DND-41 (cell line): ENCODE data around the gene FAM229A.
A peak's percentile ranks its signal among the peaks of the same experiment; 100 is the strongest.

ENCODE experiments used
- ATAC-seq: fragments of 200-7000 bp; cut with Tn5 transposase; 3 replicates; pipeline ENCODE4 v1.9.1; 2021; ENCODE audit warnings: low read depth; ENCODE audit not compliant: insufficient read depth
- DNase-seq: peaks from one replicate; pipeline ENCODE4 v3.0.0-alpha.2; 2020
- H2AFZ ChIP-seq: 2 replicates; pipeline ENCODE4 v1.6.0; 2012; ENCODE audit warnings: low read depth, low read length
- H3K27ac ChIP-seq: 2 replicates; pipeline ENCODE4 v1.5.1; 2012; ENCODE audit warnings: low read length, inconsistent platforms
- H3K27me3 ChIP-seq: fragments of 200-600 bp; sonication (generic); 2 replicates; pipeline ENCODE4 v1.6.0; 2012; ENCODE audit warnings: low read length, mild to moderate bottlenecking, inconsistent platforms; ENCODE audit not compliant: insufficient read depth, poor library complexity
- H3K36me3 ChIP-seq: 2 replicates; pipeline ENCODE4 v1.5.1; 2012; ENCODE audit warnings: low read length, inconsistent platforms; ENCODE audit not compliant: insufficient read depth
- H3K4me1 ChIP-seq: 2 replicates; pipeline ENCODE4 v1.5.1; 2012; ENCODE audit warnings: mild to moderate bottlenecking, low read length; ENCODE audit not compliant: insufficient read depth
- H3K4me2 ChIP-seq: 2 replicates; pipeline ENCODE4 v1.6.0; 2012; ENCODE audit warnings: mild to moderate bottlenecking, moderate library complexity, low read length, inconsistent platforms; ENCODE audit not compliant: insufficient read depth
- H3K4me3 ChIP-seq, 2 experiments: fragments of 200-600 bp in 1 of 2; shearing (Covaris generic) in 1 of 2; 2 replicates each; pipeline ENCODE4 v1.5.1; 2012 to 2016; ENCODE audit warnings: inconsistent platforms in 2 of 2, low read length in 2 of 2, mild to moderate bottlenecking in 2 of 2, low read depth in 1 of 2, moderate library complexity in 1 of 2
- H3K79me2 ChIP-seq: 2 replicates; pipeline ENCODE4 v1.6.0; 2012; ENCODE audit warnings: low read length, inconsistent platforms; ENCODE audit not compliant: insufficient read depth
- H3K9ac ChIP-seq: 2 replicates; pipeline ENCODE4 v1.6.0; 2012; ENCODE audit warnings: low read depth, mild to moderate bottlenecking, inconsistent platforms, low read length, moderate library complexity
- H3K9me3 ChIP-seq: 2 replicates; pipeline ENCODE4 v1.5.1; 2012; ENCODE audit warnings: low read length, moderate library complexity, mild to moderate bottlenecking, inconsistent platforms; ENCODE audit not compliant: insufficient read depth, severe bottlenecking
- H4K20me1 ChIP-seq: 2 replicates; pipeline ENCODE4 v1.6.0; 2012; ENCODE audit warnings: low read length; ENCODE audit not compliant: insufficient read depth
- CTCF ChIP-seq: IDR thresholded peaks from 2 replicates; pipeline ENCODE4 v1.5.1; 2012; ENCODE audit warnings: borderline replicate concordance, low read length, moderate library complexity, mild to moderate bottlenecking; ENCODE audit not compliant: poor library complexity, severe bottlenecking; ENCODE audit errors: extremely low read depth
- EZH2 ChIP-seq: IDR thresholded peaks from 3 replicates; pipeline ENCODE4 v1.6.1; 2012; ENCODE audit warnings: borderline replicate concordance, low read depth, mild to moderate bottlenecking, moderate library complexity, low read length, inconsistent platforms; ENCODE audit not compliant: severe bottlenecking

FAM229A gene

GRCh38 chr1:32333251-32333963, 28.9 kb downstream of the FAM229A start:
- no peak for DNase-seq
- H3K9me3 ChIP-seq: no peaks in the 10 kb centered on the region
- peak overlapping the region; percentile 83 for H3K9ac ChIP-seq
- H4K20me1 ChIP-seq: peaks cover 67% of the 10 kb centered on the region
- peaks cover 39% of the 10 kb centered on the region for H3K4me1 ChIP-seq
- peaks cover 46% of the 10 kb centered on the region for H3K79me2 ChIP-seq
- ATAC-seq: no peak
- peak overlapping the region; percentile 31 for H3K27ac ChIP-seq
- TF ChIP-seq CTCF (no peak), EZH2 (no peak)
- peak overlapping the region; percentile 94 for H3K4me2 ChIP-seq
- H3K4me3 ChIP-seq: peak overlapping the region in 1 of 2 experiments; percentile 88; a peak in 1 of 4 replicates
- H2AFZ ChIP-seq: no peak overlapping the region
- H3K27me3 ChIP-seq: no peaks in the 10 kb centered on the region
- H3K36me3 ChIP-seq: peaks cover 67% of the 10 kb centered on the region

GRCh38 chr1:32332290-32333079, 29.8 kb downstream of the FAM229A start:
- Histone ChIP-seq H3K4me2 (peak overlapping the region; percentile 94; the same call in 1 of the 2 replicates), H3K36me3 (peaks cover 76% of the 10 kb centered on the region), H4K20me1 (peaks cover 60% of the 10 kb centered on the region), H3K9me3 (no peaks in the 10 kb centered on the region), H3K79me2 (peaks cover 46% of the 10 kb centered on the region), H3K27me3 (no peaks in the 10 kb centered on the region), H3K27ac (0 out of 2 replicates have a peak overlapping the region, but pooled peaks have one; percentile 23), H2AFZ (no peak overlapping the region), H3K4me3 (no peak overlapping the region), H3K9ac (no peak overlapping the region; the same call in 1 of the 2 replicates), H3K4me1 (peaks cover 35% of the 10 kb centered on the region)
- ATAC-seq (no peak), DNase-seq (peak; percentile 20)
- TF ChIP-seq CTCF: no peak
- TF ChIP-seq EZH2: no peak

- DNase-seq (no peak), ATAC-seq (no peak)
- Histone ChIP-seq H4K20me1 (peaks cover 53% of the 10 kb centered on the region), H3K9me3 (no peaks in the 10 kb centered on the region), H3K4me1 (peaks cover 25% of the 10 kb centered on the region), H3K4me3 (no peak overlapping the region), H3K27me3 (no peaks in the 10 kb centered on the region), H3K27ac (no peak overlapping the region), H3K9ac (no peak overlapping the region), H3K79me2 (peaks cover 46% of the 10 kb centered on the region), H3K4me2 (no peak overlapping the region), H2AFZ (no peak overlapping the region), H3K36me3 (peaks cover 85% of the 10 kb centered on the region)
- TF ChIP-seq CTCF (no peak), EZH2 (no peak)
Measured at GRCh38 chr1:32331549-32331948, 30.7 kb downstream of the FAM229A start.
